Caco-2 (cell line): ENCODE data around the gene INPP5E. TPM values are rescaled to one million over a fixed set of nuclear protein-coding genes. Genes with fewer than 3 reads are reported as not detected.

ENCODE experiments used
- BruUV-seq: library from RNA; stranded (reverse); fragments of 400-500 nt; replicated peaks from 2 replicates; lab custom pipeline; 2021; lab: Mats Ljungman, UMichigan
- CTCF ChIA-PET: fragments of 300-600 bp; sonication (Branson Sonifier 250); formaldehyde crosslinking; loops from one replicate; lab custom pipeline; 2022; ENCODE audit warnings: antibody characterized with exemption; lab: Charles Lee
- POLR2A ChIA-PET: fragments of 300-600 bp; sonication (Branson Sonifier 250); formaldehyde crosslinking; loops from one replicate; lab custom pipeline; 2022; ENCODE audit warnings: antibody characterized with exemption; lab: Charles Lee
- DNase-seq, 2 experiments: peaks; one replicate each; pipeline versions ENCODE4 v3.0.0 to v3.0.0-alpha.2; 2020 to 2022
- H3K27me3 ChIP-seq: replicated peaks from 2 replicates; pipeline ENCODE4 v1.6.0; 2011; ENCODE audit warnings: low read length; ENCODE audit not compliant: control insufficient read depth, insufficient read depth
- H3K36me3 ChIP-seq: 2 replicates; pipeline ENCODE4 v1.5.1; 2011; ENCODE audit warnings: low read length; ENCODE audit not compliant: control insufficient read depth, insufficient read depth
- H3K4me1 ChIP-seq: fragments of 250-450 bp; sonication (Bioruptor Pico); 2 replicates; pipeline ENCODE4 v1.5.1; 2020; ENCODE audit warnings: mild to moderate bottlenecking
- H3K4me3 ChIP-seq: 2 replicates; pipeline ENCODE4 v1.5.1; 2011; ENCODE audit warnings: low read depth, mild to moderate bottlenecking, control low read depth, low read length
- H3K9me3 ChIP-seq: fragments of 250-450 bp; sonication (Bioruptor Pico); 2 replicates; pipeline ENCODE4 v1.5.1; 2020; ENCODE audit warnings: mild to moderate bottlenecking, moderate library complexity
- H3K27ac Mint-ChIP-seq: one replicate; pipeline ENCODE4 v1.8.0; 2022; ENCODE audit warnings: mixed read lengths; ENCODE audit not compliant: unreplicated experiment
- H3K27me3 Mint-ChIP-seq: one replicate; pipeline ENCODE4 v1.8.0; 2022; ENCODE audit warnings: mixed read lengths; ENCODE audit not compliant: insufficient read depth, unreplicated experiment
- H3K36me3 Mint-ChIP-seq: one replicate; pipeline ENCODE4 v1.8.0; 2022; ENCODE audit warnings: mild to moderate bottlenecking, mixed read lengths; ENCODE audit not compliant: insufficient read depth, unreplicated experiment
- H3K4me1 Mint-ChIP-seq: one replicate; pipeline ENCODE4 v1.8.0; 2022; ENCODE audit warnings: low read depth, mixed read lengths; ENCODE audit not compliant: unreplicated experiment
- H3K4me3 Mint-ChIP-seq: one replicate; pipeline ENCODE4 v1.8.0; 2022; ENCODE audit warnings: mild to moderate bottlenecking, moderate library complexity, mixed read lengths; ENCODE audit not compliant: unreplicated experiment
- H3K9me3 Mint-ChIP-seq: one replicate; pipeline ENCODE4 v1.8.0; 2022; ENCODE audit warnings: mixed read lengths; ENCODE audit not compliant: unreplicated experiment
- CTCF ChIP-seq, 2 experiments: fragments of 200-600 bp in 1 of 2; IDR thresholded peaks; 1 replicate in 1 of 2; 2 replicates in 1 of 2; pipeline versions ENCODE4 v1.5.1 to v1.8.0; 2011 to 2022; ENCODE audit warnings: antibody characterized with exemption in 1 of 2, control low read depth in 1 of 2, inconsistent platforms in 1 of 2, low read depth in 1 of 2, low read length in 1 of 2, mild to moderate bottlenecking in 1 of 2, moderate library complexity in 1 of 2; ENCODE audit not compliant: insufficient read depth in 1 of 2, severe bottlenecking in 1 of 2, unreplicated experiment in 1 of 2
- intact Hi-C: fragments of 100-400 bp; cut with micrococcal nuclease; formaldehyde crosslinking; loops from one replicate; pipeline ENCODE4 v1.10.0; 2022; ENCODE audit not compliant: unreplicated experiment
- total RNA-seq: library from RNA; stranded (reverse); gene quantifications from 2 replicates; pipeline ENCODE4 v1.2.3, GENCODE V29; 2022

Gene INPP5E
- total RNA-seq, 1 experiment from 2014 or later = 18.6 TPM

GRCh38 chr9:136431782-136432350, 7.8 kb downstream of the INPP5E start:
- H3K4me3 ChIP-seq = no peak overlapping the region
- no peaks in the 10 kb centered on the region for H3K9me3 Mint-ChIP-seq
- peaks cover 1% of the 10 kb centered on the region; the same call in 1 of the 2 replicates for H3K36me3 ChIP-seq
- no peaks in the 10 kb centered on the region for H3K4me1 Mint-ChIP-seq
- TF ChIP-seq CTCF (IDR thresholded peaks at IDR 0.05; ENCODE audit: insufficient read depth in 1 of 2, low read depth in 1 of 2, low read length in 1 of 2, severe bottlenecking in 1 of 2, unreplicated experiment in 1 of 2) = no peak
- CTCF ChIA-PET = no interaction called here
- no peaks in the 10 kb centered on the region for H3K4me1 ChIP-seq
- no peak overlapping the region for H3K4me3 Mint-ChIP-seq
- H3K9me3 ChIP-seq = no peaks in the 10 kb centered on the region
- intact Hi-C loops = no loop called here
- H3K27me3 ChIP-seq = no peaks in the 10 kb centered on the region
- no peak overlapping the region for H3K27ac Mint-ChIP-seq
- POLR2A ChIA-PET = no interaction called here
- no TSS peak for BruUV-seq
- H3K27me3 Mint-ChIP-seq = no peaks in the 10 kb centered on the region
- DNase-seq = no peak
- peaks cover 37% of the 10 kb centered on the region for H3K36me3 Mint-ChIP-seq

DNA sequence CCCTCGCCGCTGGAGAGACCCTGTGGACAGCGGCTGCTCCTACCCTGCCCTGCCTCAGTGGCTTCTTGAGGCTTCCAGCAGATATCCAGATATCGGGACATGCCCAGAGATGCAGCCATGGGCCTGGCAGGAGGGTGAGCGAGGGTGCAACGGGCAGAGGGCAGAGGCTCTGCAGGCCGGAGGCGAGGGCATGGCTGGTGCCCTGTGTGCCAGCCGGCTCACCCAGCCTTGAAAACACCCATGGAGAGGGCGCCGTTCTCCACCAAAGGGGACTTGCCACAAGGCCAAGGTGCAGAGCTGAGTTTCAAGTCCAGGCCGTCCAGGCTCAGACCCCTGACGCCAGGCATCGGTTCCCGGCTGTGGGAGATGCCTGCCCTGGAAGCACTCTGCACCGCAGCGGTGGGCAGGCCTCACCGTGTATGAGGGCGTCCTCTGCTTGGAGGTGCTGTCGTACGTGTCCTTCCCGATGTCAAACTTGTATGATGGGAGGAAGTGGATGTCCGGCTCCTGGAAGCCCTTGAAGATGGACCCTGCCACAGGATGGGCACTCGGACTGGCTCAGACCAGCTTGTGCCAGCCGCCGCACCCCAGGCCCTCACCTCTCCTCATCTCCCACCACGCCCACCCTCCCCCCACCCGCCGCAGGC, 8.9 kb downstream of the INPP5E start:
- peaks cover 46% of the 10 kb centered on the region for H3K36me3 Mint-ChIP-seq
- no peaks in the 10 kb centered on the region for H3K4me1 Mint-ChIP-seq
- H3K27me3 ChIP-seq = no peaks in the 10 kb centered on the region
- H3K4me3 ChIP-seq = no peak overlapping the region
- intact Hi-C loops = no loop called here
- BruUV-seq = no TSS peak
- H3K36me3 ChIP-seq = peaks cover 1% of the 10 kb centered on the region; the same call in 1 of the 2 replicates
- H3K4me1 ChIP-seq = no peaks in the 10 kb centered on the region
- H3K4me3 Mint-ChIP-seq = no peak overlapping the region
- ChIA-PET POLR2A (no interaction called here), CTCF (no interaction called here)
- H3K27ac Mint-ChIP-seq = no peak overlapping the region
- H3K27me3 Mint-ChIP-seq = no peaks in the 10 kb centered on the region
- DNase-seq = no peak
- H3K9me3 ChIP-seq = no peaks in the 10 kb centered on the region
- H3K9me3 Mint-ChIP-seq = no peaks in the 10 kb centered on the region
- TF ChIP-seq CTCF (IDR thresholded peaks at IDR 0.05; ENCODE audit: insufficient read depth in 1 of 2, low read depth in 1 of 2, low read length in 1 of 2, severe bottlenecking in 1 of 2, unreplicated experiment in 1 of 2) = no peak

DNA sequence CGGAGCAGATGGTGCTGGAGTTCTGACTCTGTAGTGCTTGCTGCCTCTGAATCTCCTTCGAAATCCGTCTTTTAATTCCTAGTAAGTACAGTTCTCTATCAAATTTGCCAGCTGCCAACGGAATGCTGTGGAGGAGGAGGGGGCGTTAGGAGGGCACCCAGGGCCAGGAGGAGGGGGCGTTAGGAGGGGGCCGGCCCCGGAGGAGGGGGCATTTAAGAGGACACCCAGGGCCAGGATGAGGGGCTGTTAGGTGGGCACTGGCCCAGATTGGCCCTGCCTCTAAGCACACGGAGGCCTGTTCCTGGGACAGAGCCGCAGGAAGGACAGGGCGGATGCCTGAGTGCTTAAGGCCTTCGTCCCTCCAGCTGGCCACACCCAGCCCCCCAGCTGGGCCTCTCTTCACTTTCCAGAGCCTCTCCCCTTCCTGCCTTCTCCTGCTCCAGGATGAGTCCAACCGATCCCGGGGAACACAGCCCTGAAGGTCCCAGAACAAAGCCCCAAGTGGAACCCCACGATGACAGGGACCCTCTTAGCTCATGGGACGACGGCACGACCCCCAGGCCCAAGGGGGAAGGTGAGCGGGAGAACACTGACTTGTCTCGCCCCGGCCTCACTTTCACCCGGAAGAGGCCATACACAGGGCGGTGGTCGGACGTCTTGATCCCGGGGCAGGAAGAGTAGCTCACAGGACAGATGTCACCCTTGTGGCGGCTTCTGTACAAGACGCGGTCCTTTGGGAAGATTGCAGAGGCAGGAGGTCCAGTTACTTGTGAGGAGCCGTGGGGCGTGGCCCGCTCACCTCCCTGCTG, 9.8 kb downstream of the INPP5E start:
- H3K27ac Mint-ChIP-seq = no peak overlapping the region
- TF ChIP-seq CTCF (IDR thresholded peaks at IDR 0.05; ENCODE audit: insufficient read depth in 1 of 2, low read depth in 1 of 2, low read length in 1 of 2, severe bottlenecking in 1 of 2, unreplicated experiment in 1 of 2) = no peak
- H3K36me3 Mint-ChIP-seq = peaks cover 51% of the 10 kb centered on the region
- H3K27me3 Mint-ChIP-seq = no peaks in the 10 kb centered on the region
- POLR2A ChIA-PET = no interaction called here
- Histone ChIP-seq H3K36me3 (peaks cover 1% of the 10 kb centered on the region; the same call in 1 of the 2 replicates), H3K4me3 (no peak overlapping the region), H3K27me3 (no peaks in the 10 kb centered on the region), H3K9me3 (no peaks in the 10 kb centered on the region), H3K4me1 (no peaks in the 10 kb centered on the region)
- no peaks in the 10 kb centered on the region for H3K4me1 Mint-ChIP-seq
- DNase-seq = no peak
- BruUV-seq = no TSS peak
- H3K9me3 Mint-ChIP-seq = no peaks in the 10 kb centered on the region
- CTCF ChIA-PET = no interaction called here
- no peak overlapping the region for H3K4me3 Mint-ChIP-seq
- intact Hi-C loops = no loop called here
